NCI-H82 (cell line): Measurements from ENCODE around the gene TUBA8.
"Not testable (repeated sequence)": the region's sequence is repeated elsewhere in the genome, so short reads cannot be mapped to it uniquely, and the experiment has no call there.

Experiments
- DNase-seq: peaks from one replicate; lab custom pipeline; 2025; lab: John Stamatoyannopoulos, UW

The TUBA8 gene

DNA sequence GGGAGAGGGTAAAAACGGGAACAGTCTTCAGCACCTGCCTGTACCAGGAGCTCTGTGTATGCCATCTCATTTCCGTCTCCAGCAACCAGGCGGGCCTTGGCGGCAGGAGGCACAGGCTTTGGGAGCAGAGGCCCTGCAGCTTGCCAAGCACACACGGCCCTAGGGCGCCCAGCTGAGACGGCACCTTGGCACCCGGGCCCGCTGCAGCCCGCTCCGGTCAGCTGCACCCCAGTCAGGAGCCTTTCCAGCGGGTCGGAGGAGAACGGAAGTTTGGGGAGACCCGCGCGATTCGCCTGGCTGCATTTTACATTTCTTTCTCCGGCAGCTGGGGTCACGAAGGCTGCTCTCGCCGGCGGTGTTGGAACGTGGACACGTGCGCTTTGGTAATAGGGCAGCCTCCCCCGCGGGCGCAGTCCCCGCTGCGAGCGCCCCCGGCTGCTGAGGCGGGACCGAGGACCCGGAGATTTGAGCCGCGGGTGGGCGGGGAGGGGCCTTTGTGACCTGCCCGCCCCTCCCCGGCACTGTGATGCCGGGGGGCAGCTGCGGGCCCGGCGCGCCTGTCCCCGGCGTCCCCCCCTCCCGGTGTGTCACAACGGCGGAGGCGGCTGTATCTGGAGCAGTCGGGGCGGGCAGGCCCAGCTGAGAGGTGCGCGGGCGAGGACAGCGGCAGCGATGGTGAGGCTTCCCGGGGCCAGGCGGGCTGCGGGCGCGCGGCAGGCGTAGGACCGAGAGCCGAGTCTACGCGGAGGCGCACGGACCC, at the start of gene TUBA8:
Gene TUBA8, plus strand, starts transcription at position 616 of the 760 bp plus-strand sequence. Its CDS starts 57 bp downstream, at position 673.
- peak; percentile 15 for DNase-seq

DNA sequence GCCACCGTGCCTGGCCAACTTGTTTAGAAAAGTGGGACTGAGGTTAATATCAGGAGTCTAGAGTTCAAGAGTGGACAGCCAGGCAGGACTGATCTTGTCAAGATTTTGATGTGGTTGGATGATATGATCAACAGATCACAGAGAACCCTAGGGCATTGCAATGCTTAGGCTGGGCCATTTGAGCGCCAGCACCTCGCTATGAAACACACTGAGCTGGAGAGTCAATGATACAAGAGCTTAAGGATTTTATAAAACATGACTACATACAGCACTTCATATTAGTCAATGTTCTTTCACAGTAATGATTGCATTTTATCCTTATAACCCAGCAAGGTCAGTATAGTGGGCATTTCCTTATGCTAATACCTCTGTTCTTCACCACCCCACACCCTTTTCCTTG, 48.2 kb upstream of the TUBA8 start:
- no peak for DNase-seq

DNA sequence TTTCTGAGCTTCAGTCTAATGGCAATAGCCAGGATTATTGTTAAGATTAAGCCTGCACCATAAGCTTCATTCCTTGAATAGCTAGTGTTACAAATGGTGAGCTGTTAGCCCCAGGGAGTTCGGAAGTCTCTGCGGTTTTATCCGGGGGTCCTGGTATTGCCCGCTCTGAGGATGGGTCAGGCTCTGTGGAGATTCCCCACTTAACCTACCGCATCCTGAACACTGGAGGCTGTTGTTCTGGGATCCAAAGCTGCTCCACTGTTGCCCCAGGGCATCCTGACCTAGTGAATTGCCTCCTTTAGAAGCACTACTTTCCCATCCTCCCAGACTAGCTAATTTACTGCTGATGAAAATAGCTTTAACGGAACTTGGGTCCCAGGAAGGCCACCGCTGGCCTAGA, 47.3 kb upstream of the TUBA8 start:
- DNase-seq, result no peak

DNA sequence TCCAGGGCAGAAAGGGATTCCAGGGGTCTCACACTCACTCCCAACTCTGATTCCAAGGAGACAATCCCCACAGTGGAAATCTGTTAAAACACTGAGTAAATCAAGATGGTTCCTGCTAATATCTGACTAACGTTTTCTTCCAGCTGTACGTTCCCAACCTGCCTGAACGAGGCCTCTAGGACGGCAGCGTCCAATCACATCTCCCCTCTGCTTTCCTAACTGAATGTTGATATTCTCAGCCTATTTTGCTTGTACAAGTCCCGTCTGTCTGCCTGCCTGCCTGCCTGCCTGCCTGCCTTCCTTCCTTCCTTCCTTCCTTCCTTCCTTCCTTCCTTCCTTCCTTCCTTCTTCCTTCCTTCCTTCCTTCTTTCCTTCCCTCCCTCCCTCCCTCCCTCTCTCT, 46.9 kb upstream of the TUBA8 start:
- not testable (repeated sequence) for DNase-seq

DNA sequence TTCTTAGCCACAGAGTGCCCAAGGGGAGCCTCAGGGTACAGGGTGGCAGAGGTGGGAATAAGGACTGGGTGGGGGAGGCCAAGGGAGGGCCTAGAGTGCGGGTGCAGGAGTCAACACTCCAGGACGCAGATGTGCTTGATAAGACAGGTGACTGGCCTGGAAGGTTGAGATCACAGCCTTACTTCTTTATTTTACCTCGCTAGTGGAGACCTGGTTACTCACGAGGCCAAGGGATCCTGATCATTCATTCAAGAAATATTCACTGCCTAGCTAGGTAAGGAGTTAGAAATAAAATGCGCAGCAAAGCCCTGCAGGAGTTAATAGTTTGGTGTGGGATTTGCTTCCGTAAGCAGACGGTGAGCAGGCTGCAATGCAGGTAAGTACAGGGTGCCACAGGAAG, 46.0 kb upstream of the TUBA8 start:
- DNase-seq, result no peak

DNA sequence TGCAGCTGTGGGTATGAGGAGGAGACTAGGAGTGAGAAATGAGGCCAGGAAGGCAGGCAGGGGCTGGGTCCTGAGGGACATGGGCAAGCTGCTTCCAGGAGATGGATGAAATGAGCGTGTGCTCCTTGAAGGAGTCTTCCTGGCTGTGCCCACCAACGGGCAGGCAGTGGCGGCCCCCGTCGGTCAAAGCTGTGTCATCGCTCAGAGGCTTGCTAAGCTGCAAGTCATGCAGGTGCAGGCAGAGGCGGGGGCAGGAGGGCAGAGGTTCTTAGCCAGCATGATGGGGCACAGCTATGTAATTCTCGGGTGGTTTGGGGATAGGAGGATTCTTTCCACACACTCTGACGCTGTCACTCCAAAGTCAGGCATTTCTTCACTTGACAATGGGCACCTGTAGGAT, 45.4 kb upstream of the TUBA8 start:
- DNase-seq, result no peak

DNA sequence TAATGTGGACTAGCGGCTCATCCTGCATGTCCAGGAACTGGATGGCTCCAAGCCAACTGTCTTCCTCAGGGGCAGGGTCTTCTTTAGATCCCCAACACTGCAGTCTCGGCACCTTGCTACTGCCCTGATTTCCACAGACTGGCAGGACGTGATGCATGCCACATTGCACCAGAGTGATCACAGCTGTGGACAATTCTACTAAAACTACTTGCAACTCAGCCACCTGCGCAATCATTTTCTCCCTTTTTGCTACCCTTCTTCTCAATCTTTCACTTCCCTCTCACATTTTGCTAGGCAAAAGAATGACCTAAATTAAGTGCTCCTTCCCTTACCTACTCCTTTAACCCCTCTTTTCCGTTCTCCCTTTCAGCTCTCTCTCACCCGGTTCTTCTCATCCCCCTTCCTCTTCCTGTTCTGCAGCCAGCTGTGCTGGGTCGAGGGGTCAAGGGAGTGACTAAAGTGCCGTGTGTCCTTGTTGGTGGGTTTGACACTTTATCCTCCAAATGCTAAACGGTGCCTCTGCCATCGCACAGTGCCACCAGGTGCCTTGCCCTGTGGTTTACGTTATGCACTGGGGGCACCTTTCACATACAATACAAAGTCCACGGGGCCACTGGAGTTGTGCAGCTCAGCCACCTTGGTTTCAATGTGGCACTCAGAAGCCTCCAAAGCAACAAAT, 44.3 kb upstream of the TUBA8 start:
- DNase-seq, result no peak

DNA sequence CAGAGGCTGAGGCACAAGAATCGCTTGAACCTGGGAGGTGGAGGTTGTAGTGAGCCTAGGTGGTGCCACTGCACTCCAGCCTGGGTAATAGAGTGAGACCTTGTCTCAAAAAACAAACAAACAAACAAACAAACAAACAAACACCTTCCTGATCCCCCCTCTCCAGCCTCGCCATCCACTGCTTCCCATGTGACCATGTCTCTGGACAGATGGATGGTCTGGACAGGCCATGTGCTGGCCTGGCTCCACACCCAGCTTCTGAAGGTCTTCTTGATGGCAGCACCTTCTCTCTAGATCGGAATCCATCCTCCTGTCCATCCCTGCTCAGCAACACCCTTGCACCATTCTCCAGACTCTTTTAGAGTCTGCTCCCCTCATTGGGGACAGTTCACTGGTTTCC, 43.5 kb upstream of the TUBA8 start:
- DNase-seq, result no peak

DNA sequence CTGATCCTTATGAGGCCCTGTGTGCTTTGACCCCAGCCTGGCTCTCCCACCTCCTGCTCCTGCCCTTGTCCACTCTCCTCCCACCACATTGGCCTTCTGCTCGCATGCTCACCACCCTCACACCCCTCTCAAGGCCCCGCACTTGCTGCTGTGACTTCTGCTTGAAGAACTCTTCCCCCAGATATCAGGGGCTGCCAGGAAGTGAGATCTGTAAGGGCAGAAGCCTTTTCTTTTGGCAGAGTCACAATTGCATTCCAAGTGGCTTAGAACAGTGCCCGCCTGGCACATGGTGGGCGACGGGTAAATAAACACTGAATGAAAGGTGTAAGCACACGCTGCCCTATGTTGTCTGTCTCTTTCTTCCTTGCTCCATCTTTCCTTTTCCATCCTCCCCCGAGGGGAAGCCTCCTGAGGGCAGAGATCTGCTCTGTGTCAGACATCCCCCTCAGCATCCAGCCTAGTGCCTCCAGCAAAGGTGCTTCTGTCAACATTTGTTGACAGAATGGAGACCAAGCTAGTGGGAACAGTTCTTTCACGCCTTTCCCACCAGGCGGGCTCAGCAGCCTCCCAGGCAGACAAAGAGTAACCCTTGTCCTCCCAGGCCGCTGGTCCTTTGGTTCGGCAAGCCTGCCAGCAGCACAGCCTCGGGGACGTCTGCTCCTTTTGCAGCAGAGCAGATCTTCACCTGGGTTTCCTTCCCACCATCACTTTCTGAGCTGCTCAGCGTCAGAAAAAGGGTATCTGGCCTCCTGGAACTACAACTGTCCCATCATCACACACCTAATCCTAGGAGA, 42.9 kb upstream of the TUBA8 start:
- DNase-seq, result no peak

DNA sequence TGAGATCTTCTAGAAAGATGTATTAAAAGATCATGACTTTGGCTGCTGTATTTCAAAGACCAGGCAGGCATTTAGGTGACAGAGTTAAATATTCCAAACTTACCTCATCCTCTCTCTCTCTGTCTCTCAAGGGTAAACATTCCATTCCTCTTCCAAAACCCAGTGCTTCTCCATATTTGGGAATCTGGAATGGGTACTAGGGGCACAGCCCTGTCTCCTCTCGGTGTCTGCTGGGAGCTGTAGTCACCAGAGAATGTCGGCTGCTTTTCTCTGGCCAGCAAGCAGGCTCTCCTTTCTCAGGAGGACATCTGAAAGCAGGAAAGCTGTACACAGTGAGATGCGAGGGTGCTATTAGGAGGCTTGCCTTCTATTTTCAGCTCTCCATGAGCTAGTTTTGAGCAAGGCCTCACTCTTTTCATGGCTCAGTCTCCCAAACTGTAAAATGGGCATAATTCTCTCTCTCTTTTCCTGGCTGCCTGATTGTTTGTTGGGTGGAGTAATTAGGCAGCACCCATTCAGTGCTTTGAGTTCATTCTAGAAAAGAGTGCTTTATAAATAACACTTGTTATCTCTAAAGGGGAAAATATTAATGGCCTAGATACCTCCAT, 42.1 kb upstream of the TUBA8 start:
- DNase-seq, result no peak

DNA sequence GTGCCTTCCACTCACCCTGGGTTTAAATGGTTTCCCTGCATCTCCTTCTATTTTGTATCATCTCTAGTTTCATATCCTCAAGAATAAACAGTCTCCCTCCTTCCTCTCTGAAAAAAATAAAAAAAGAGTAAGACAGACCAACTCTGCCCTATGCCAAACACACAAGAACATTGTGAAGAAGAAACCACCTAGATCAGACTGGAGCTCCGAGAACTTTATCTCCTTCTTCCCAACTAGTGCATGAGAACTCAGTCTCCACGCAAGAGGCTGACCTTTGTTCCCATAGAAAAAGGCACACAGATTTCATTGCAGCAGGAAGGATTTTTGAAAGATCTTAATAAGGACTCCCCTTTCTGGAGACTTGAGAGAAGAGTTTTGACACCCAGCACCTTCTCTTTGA, 41.6 kb upstream of the TUBA8 start:
- no peak for DNase-seq

DNA sequence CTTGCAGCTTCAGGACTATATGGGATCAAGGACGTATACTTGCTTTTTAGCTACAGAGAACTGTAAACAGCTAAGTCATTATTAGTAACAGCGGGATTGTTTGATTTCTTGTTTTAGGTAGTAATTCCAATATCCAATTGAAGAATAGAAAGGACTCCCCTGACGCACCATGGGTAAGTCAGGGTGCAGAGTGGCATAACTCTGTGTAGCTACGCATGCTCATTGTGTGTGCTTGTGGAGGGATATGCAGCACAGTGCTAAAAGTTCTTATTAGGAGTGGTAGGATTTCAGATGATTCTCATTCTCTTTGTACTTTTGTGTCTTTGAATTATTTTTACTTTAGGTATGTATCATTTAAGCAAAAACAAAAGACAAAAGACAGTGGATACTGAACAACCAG, 40.6 kb upstream of the TUBA8 start:
- DNase-seq, result no peak

DNA sequence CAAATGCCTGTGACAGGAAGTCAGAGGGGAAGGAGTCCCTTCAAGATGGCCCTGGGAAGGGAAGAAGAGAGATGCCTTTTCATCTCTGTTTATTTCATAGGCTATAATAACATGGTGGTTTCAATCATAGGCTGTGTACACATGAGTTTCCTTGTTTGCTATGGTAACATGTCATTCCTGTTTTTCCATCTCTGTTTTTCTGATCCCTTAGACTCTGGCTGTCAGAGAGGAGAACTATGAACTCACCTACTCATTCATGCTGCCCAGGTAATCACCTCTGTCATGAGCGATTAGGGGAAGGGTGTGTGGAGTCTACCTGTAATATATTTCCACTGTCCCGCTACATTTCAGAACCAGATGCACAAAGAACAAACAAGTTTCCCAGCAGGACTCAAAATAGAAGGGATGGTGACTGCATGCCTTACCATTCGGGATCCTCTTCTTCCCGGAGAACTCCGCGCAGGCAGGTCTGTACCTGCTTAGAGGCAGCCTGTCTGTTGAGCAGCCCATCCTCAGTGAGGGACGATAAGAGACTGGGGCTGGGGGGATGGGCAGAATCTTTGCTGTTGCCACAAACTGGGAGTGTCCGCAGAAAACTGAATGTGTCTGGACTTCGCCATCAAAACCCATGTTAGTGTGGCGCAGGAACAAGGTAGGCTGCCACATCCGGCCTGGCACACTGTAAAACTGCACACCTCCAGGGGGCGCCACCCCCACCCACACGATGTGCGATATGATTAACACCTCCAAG, 39.9 kb upstream of the TUBA8 start:
- no peak for DNase-seq

DNA sequence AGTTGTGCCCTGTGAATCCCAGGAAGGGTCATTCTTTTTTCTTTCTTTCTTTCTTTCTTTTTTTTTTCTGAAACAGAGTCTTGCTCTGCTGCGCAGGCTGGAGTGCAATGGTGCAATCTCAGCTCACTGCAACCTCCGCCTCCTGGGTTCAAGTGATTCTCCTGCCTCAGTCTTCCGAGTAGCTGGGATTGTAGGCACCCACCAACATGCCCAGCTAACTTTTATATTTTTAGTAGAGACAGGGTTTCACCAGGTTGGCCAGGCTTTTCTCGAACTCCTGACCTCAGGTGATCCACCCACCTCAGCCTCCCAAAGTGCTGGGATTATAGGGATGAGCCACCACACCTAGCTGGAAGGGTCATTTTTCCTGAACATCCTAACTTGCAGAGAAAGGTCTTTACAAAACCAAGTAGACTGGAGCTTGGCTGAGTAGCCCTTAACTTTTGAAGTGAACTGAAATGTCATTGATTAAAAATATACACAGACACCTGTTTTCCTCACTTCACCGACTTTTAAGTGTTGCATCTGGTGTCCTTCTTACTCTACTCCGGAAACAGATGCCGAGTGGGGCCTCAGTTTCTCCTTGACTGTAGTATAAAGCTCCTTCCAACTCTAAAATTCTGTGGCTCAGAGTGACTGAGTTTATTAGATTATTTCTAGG, 39.2 kb upstream of the TUBA8 start:
- not testable (repeated sequence) for DNase-seq

DNA sequence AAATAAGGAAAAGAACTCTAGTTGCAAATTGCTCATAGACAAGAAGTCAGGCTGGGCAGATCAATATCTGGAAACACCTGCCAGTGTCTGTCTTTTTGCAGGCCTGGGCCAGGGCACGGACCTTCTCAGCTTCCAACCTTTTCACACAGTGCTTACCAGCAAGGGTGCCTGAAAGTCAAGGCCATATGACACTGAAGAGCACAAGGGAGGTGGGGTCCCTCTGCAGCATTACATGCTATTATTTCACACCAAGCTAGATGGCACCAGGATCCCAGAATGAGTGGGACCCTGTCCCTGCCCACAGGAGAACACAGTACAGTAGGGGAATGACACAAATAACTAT, 38.7 kb upstream of the TUBA8 start:
- no peak for DNase-seq

DNA sequence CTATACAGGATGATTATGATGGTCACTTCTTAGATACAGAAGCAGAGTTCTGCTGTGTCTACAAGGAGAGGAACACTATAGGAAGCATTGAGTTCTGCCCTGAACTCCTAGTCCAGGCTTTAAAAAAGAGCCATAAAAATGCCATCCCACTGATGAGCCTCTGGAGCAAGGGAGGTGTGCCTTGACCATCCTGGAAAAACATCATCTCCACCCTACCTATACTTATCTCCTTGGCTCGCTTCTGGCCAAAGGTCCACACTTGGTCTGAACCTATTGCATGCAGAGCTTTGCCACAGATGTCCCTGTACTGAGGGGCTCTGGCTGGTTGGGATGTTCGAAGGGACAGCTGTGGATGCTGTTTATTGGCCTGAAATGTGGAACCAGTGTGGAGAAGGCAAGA, 37.1 kb upstream of the TUBA8 start:
- no peak for DNase-seq

DNA sequence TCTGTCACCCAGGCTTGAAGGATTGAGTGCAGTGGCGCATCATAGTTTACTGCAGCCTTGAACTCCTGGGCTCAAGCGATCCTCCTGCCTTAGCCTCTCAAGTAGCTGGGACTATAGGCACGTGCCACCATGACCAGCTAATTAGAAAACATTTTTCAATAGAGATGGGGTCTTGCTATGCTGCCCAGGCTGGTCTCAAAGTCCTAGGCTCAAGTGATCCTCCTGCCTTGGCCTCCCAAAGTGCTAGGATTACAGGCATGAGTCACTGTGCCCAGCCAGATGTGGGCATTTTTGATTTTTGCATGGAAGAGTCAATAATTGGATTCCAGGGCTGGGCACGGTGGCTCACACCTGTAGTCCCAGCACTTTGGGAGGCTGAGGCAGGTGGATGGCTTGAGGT, 36.7 kb upstream of the TUBA8 start:
- DNase-seq, result not testable (repeated sequence)

DNA sequence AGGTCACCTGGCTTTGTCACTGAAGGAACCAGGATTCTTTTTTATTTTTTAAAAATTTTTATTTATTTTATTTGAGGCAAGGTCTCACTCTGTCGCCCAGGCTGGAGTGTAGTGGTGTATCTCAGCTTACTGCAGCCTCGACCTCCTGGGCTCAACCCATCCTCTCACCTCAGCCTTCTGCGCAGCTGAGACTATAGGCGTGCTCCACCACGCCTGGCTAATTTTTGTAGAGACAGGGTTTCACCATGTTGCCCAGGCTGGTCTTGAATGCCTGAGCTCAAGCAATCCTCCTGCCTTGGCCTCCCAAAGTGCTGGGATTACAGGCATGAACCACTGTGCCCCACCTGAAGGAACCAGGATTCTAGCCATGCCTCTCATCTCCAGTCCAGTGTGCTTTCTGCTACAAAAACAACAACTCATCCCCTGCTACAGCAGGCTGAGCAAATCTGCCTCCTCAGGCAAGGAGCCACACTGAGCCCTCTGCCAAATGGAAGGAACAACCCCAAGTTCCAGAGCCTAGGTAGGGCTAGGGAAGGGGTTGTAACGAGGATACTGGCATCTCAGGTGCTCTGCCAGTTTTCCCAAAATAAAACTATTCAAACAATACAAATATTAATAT, 35.4 kb upstream of the TUBA8 start:
- no peak for DNase-seq

DNA sequence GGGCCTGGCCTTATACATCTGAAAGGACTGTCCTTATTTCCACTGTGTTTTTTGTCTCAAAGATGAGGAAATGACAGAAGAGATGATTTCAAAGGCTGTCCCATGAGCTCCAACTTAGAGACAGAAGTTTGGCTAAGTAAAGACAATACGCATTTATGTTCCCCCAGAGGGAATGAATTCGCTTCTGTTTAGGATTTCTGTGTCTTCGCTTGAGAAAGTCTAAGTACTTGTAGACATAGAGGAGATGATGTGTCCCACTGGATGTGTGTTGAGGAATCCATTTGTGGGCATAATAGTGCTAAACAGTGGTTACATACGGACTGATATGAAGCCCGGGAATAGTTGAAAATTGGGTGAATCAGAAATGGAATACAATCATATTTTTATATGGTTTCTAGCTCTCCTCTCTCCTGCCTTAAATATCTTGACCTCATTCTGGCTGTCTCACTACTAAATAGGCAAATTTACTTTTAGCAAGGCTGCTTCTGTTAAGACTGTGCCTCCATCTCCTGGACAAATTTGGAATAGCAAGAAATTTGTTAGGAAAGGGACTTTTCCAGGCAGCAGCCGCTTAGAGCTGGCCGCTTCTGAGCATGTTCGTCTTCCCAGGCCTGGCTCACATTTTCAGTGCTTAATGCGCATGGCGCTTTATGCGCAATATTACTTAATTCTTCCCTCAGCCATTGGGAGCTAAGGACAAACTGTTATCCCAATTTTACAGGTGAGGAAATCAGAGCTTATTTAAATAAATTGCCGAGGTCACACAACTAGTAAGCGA, 34.7 kb upstream of the TUBA8 start:
- peak; percentile 84 for DNase-seq

DNA sequence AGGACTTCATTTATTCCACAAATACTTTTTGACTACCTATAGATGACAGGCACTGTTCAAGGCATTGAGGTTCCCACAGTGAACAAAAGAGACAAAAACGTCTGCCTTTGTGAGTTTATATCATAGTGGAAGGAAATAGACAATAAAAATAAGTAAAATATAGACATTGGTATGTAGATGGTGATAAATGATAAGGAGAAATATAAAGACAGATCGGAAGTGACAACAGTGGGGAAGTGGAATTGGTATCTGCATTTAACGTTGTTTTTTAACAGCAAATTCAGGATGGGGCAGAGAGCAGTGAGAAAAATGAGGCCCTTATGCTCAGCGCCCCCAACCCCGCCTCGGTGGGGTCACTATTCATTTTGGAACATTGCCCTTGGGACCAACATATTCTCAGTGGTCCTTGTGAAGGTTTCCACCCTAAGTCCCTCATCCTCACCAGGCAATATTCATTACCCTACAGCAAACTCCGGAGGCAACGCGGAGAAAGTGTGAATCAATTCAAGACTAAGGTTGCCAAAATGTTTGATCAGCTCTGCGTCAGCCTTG, 33.4 kb upstream of the TUBA8 start:
- no peak for DNase-seq
